Muscle layer of colon (tissue), 2 donors: Measurements from ENCODE around the gene COL27A1.

Experiments used
- H3K27ac ChIP-seq: one replicate; pipeline ENCODE4 v1.7.0; 2013; ENCODE audit warnings: low read depth, mild to moderate bottlenecking, low read length, moderate library complexity
- H3K27me3 ChIP-seq, 2 donors: one replicate each; pipeline ENCODE4 v1.7.0; 2013; ENCODE audit warnings: low read length in 2 of 2, mild to moderate bottlenecking in 2 of 2; ENCODE audit not compliant: insufficient read depth in 2 of 2, control insufficient read depth in 1 of 2
- H3K36me3 ChIP-seq: one replicate; pipeline ENCODE4 v1.7.0; 2013; ENCODE audit warnings: mild to moderate bottlenecking, low read length; ENCODE audit not compliant: insufficient read depth
- H3K4me1 ChIP-seq: one replicate; pipeline ENCODE4 v1.7.0; 2013; ENCODE audit warnings: mild to moderate bottlenecking, low read length; ENCODE audit not compliant: insufficient read depth
- H3K4me3 ChIP-seq, 2 donors: one replicate each; pipeline ENCODE4 v1.7.0; 2013; ENCODE audit warnings: low read length in 2 of 2, low read depth in 1 of 2, mild to moderate bottlenecking in 1 of 2, moderate library complexity in 1 of 2
- H3K9ac ChIP-seq: one replicate; pipeline ENCODE4 v1.7.0; 2013; ENCODE audit warnings: low read length
- H3K9me3 ChIP-seq: one replicate; pipeline ENCODE4 v1.7.0; 2013; ENCODE audit warnings: mild to moderate bottlenecking, low read length
- donor health status: abdominal sarcoma.
- donor health status: Adenocarcinoma of cecum.

The COL27A1 gene

GRCh38 chr9:114117614-114117995 lies 37.7 kb upstream of the COL27A1 start:
- Histone ChIP-seq H3K9me3 (no peaks in the 10 kb centered on the region), H3K36me3 (no peaks in the 10 kb centered on the region), H3K9ac (no peak overlapping the region), H3K27me3 (peaks cover 0 to 4% of the 10 kb centered on the region in 2 donors), H3K4me1 (no peaks in the 10 kb centered on the region), H3K4me3 (no peak overlapping the region), H3K27ac (no peak overlapping the region)

- H3K9me3 ChIP-seq = no peaks in the 10 kb centered on the region
- no peaks in the 10 kb centered on the region for H3K4me1 ChIP-seq
- H3K4me3 ChIP-seq = no peak overlapping the region
- H3K27ac ChIP-seq = no peak overlapping the region
- H3K27me3 ChIP-seq = no peaks in the 10 kb centered on the region
- H3K9ac ChIP-seq = no peak overlapping the region
- H3K36me3 ChIP-seq = no peaks in the 10 kb centered on the region
These were observed 37.1 kb upstream of the COL27A1 start for GRCh38 chr9:114117996-114118830.

DNA sequence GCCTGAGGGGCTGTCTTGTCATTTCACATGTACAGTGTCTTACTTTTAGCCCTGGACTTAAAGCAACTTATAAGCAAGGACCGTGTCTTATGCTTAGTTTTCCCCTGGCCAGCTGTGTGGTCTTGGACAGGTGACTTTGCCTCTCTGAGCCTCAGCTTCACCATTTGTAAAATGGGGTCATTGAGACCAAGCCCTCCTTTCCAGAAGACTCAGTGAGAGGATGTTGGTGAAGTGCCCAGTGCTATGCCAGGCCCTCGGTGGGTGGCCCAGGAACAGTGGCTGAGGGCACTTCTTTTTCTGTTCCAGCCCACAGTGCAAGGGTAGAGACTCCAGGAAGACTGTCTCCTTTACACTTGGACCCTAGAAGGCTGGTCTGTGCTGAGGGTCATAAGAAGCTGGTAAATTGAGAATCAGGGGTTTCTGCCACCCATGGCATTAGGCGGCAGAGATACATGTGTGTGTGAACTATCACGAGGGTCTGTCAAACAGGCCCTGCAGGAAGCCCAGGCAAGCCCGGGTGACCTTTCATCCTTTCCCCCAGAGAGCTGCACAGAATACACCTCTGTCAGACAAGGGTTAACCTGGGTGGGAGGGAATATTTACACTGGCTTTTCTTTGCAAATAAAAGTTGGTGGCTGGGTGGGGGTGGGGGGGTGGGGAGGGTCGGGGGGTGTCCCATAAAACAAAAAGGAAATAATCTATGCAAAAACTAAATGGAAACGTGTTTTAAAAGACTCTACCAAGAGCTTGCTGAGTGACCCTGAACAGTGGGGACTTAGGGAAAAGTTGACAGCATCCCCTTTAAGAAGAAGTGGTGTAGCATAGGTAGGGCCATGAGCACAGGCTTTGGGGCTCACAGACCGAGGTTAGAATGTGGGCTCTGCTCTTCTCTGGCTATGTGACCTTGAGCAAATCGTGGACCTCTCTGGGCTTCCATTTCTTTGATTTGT lies 35.8 kb upstream of the COL27A1 start:
- no peaks in the 10 kb centered on the region for H3K4me1 ChIP-seq
- no peaks in the 10 kb centered on the region for H3K36me3 ChIP-seq
- no peaks in the 10 kb centered on the region for H3K27me3 ChIP-seq
- H3K27ac ChIP-seq = no peak overlapping the region
- H3K9ac ChIP-seq = no peak overlapping the region
- no peaks in the 10 kb centered on the region for H3K9me3 ChIP-seq
- no peak overlapping the region for H3K4me3 ChIP-seq

DNA sequence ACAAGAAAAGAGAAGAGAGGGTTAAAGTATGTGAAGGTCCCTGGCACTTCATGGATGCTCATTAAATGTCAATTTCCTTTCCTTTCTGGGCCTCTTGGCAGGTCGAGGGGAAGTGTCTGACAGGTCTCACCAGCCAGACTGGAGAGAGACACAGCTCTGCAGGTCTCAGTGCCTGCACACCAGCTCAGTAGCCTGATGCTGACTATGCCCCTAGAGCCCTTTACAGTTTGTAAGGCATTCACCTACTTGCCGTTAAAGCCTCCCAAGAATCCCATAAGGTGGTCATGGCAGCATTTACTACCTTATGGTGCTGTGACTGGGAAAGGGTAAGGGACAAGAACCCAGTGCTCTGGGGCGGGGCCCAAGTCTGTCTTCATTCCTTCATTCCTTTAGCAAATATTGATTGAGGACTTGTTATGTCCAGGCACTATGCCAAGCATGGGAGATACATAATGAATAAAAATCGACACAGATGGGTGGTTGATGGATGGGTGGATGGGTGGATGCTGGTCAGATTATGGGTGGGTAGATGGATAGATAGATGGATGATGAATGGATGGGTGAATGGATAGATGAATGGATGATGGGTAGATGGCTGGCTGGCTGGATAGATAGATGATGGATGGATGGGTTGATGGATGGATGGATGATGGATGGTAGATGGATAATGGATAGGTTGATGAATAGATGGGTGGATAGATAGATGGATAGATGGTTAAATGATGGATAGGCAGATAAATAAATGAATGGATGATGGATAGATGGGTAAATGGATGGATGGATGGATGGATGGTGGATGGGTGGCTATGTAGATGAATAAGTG lies 34.9 kb upstream of the COL27A1 start:
- no peak overlapping the region for H3K27ac ChIP-seq
- no peaks in the 10 kb centered on the region for H3K4me1 ChIP-seq
- no peaks in the 10 kb centered on the region for H3K9me3 ChIP-seq

DNA sequence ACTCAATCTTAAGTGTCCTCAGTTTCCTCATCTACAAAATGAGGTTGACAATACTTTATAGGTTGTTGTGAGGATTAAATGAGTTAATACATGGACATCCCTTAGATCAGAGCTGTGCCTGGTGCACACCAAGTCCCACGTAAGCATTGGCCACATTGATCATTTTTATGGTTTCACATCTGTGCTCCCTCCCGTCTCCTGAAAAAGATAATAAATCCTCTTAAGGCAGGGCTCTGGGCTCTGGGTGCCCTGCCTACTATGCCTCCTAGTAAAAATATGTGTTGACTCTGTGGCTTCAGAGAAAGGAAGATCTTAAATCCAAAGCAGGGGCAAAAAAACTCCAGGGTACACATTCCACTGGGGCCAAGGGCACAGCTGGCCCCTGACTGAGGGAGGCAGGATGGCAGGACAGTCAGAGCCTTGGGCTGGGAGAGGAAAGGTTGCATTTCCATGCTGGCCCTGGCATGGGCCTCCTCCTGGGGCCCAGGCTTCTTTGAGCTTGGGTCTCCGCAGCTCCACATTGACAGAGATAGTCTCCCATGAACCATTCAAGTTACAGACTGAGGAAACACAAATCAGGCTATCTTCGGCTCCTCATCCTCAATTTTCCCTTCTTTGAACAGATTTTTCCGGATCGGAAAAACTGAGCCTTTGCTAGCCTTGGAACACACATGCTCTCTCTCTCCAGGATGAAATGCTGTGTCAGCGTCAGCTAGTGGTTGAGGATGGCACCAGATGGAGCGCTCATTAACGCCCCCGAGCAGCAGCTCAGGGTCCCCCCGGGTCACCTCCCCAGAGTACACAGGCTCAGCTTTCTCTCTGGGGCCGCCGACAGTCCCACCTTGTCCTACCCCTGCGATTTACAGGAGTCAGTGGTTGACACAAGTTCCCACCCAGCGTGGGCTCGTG lies 33.9 kb upstream of the COL27A1 start:
- Histone ChIP-seq H3K27me3 (no peaks in the 10 kb centered on the region), H3K27ac (no peak overlapping the region), H3K9me3 (no peaks in the 10 kb centered on the region), H3K36me3 (no peaks in the 10 kb centered on the region), H3K4me1 (no peaks in the 10 kb centered on the region), H3K4me3 (no peak overlapping the region), H3K9ac (no peak overlapping the region)

More for the DNA sequence above, 34.9 kb upstream of the COL27A1 start:
- H3K36me3 ChIP-seq = no peaks in the 10 kb centered on the region
- H3K9ac ChIP-seq = no peak overlapping the region
- no peaks in the 10 kb centered on the region for H3K27me3 ChIP-seq
- H3K4me3 ChIP-seq = no peak overlapping the region

DNA sequence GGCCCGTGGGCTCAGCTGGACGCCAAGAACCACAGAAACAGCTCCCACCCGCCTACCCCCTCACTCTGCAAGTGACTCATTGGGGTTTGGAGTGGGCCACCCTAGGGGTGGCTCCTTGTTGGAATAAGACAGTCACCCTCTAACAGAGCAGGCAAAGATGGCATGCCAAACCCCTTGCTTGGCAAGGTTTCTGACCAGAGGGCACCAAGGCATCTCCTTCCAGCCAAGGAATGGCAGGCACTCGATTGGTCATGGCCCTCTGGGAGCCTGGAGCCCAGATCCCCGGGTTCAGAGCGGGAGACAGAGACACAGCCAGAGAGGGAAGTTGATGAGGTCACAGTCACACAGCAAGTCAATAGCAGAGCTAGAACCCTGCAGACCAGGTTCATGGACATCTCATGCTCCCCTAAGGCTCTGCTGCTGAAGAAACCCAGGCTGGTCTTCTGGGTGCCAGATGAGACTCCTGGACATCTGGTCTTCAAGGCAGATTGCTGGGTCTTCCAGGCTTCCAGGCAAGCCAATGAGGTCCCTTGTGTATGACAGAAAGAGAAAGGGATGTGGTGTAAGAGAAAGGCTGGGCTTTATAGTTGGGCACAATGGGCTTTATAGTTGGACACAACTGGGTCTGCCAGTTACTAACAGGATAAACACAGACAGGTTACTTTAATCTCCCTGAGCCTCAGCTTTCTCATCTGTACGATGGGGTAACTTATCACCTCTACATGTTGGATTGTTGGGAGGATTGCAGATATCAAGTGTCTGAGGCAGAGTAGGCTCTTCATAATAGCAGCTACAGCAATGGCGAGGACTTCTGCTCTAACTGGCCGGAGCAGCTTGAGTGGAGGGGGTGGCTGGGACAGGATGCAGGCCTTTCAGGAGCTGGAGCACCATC lies 33.0 kb upstream of the COL27A1 start:
- Histone ChIP-seq H3K9ac (no peak overlapping the region), H3K36me3 (no peaks in the 10 kb centered on the region), H3K4me1 (no peaks in the 10 kb centered on the region), H3K9me3 (no peaks in the 10 kb centered on the region), H3K4me3 (no peak overlapping the region), H3K27ac (no peak overlapping the region), H3K27me3 (no peaks in the 10 kb centered on the region)

DNA sequence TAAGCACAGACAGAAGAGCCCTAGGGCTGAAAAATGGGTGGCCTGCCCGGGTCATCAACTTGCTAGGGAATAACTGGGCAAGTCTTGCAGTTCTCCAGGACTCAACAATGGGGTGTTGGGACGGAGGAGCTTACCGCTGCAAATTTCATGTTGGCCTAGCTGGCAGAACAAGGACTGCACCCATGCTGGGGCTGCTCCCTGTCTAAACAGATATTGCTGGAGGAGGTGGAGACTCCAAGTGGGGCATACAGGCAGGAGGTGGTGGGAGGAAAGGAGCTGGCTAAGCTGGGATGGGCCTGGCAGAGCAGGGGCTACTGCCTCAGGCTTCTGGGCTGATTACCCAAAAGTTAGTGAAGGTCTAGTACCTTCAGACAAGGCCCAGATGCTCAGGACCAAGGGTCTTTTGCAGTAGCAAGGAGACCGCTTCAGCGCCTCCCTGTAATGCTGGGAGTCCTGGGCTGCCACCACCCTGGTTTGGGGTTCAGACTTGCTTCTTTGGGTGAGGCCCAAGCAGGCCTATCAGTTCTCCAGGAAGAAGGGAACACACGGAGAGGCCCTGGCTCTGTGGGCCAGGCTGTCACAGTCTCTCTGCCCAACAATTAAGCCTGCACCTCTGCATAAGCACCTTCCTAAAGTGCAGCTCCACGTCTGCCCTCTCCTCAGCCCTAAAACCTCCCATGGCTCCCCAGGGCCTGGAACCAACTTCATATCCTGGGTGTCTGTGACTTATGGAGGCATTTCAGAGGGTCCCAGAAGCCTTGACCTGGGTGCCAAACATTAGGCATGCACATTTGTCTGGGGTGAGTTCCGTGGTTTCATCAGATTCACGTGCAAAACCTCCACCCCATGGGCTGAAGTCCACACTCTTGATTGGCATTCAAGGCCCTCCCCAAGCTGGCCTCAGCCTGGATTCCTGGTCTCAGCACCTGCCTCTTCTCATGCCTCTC lies 32.0 kb upstream of the COL27A1 start:
- no peak overlapping the region for H3K9ac ChIP-seq
- no peaks in the 10 kb centered on the region for H3K36me3 ChIP-seq
- no peaks in the 10 kb centered on the region for H3K9me3 ChIP-seq
- H3K4me1 ChIP-seq = no peaks in the 10 kb centered on the region
- H3K27me3 ChIP-seq = no peaks in the 10 kb centered on the region
- no peak overlapping the region for H3K4me3 ChIP-seq
- H3K27ac ChIP-seq = no peak overlapping the region

DNA sequence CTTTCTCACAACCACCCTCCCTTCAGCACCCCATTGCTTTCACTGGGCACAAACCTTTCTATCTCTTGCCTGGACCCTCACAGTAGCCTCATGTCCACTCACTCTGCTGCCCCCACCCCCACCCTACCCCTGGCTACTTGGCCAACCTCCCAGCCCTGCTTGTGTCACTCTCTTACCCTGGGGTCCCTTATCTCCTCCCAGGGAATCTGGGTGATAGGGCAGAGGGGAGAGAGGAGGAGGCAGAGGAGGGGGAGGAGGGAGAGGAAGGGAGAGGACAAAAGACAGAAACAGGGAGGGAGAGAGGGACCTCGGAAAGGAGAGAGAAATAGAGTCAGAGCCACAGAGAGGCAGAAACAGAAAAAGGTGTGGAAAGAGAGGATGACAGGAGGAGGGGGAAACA lies 31.2 kb upstream of the COL27A1 start:
- Histone ChIP-seq H3K27me3 (no peaks in the 10 kb centered on the region), H3K4me1 (no peaks in the 10 kb centered on the region), H3K4me3 (no peak overlapping the region), H3K9ac (no peak overlapping the region), H3K36me3 (no peaks in the 10 kb centered on the region), H3K9me3 (no peaks in the 10 kb centered on the region), H3K27ac (no peak overlapping the region)

DNA sequence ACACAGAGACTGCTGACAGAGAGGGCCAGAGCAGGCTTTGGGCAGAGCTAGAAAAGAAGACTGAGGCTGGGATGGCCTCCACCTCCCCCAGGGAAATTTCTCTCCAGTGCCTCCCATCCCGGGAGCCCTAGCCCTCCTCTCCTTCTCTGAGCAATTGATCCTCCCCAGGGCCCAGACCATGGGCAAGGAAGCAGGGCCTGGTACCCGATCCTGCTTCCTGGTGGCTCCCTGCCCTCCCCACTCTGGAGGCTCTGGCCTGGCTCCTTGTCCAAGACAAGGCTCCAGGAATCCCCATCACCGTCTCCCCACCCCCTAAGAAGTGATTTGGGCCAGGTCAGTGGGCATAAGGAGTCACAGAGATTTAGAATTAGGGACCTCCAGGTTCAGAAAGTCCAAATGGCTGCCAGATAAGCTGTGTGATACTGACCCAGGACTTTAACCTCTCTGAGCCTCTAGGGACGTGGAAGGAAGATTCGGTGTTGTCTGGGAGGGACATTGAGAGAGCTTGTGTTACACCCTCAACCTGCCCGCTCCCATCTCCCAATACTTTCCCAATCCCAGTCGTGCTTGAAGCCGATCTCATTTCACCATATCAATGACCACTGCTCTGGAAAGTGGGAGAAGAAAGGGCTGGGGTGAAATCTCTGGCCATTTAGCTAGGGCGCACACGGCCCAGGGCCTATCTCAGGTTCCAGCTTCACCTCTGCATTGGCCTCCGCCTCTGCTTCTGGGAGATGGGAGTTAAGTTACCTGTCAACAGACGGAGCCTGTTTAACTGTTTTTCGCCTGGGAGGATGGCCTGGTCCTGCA lies 30.5 kb upstream of the COL27A1 start:
- Histone ChIP-seq H3K9me3 (no peaks in the 10 kb centered on the region), H3K27me3 (no peaks in the 10 kb centered on the region), H3K4me1 (no peaks in the 10 kb centered on the region), H3K4me3 (no peak overlapping the region), H3K27ac (no peak overlapping the region), H3K36me3 (no peaks in the 10 kb centered on the region), H3K9ac (no peak overlapping the region)
